ENCODE results near the gene SLC39A7.

The SLC39A7 gene

GRCh38 chr6:33178755-33179475 lies 21.8 kb upstream of the SLC39A7 start:
- Histone ChIP-seq H3K4me2 (ENCODE audit: insufficient read depth, low read length) (no peak overlapping the region), H4K20me1 (ENCODE audit: insufficient read depth, low read length) (no peaks in the 10 kb centered on the region), H3K4me3 (ENCODE audit: low read depth in 1 of 2, low read length in 2 of 2) (no peak overlapping the region), H3K9ac (ENCODE audit: low read depth, low read length) (no peak overlapping the region), H3K36me3 (ENCODE audit: insufficient read depth, low read length) (no peaks in the 10 kb centered on the region), H3K4me1 (ENCODE audit: insufficient read depth, low read length) (peaks cover 11% of the 10 kb centered on the region), H3K27me3 (ENCODE audit: insufficient read depth, low read length, poor library complexity) (no peaks in the 10 kb centered on the region), H3K27ac (ENCODE audit: low read length) (no peak overlapping the region), H3K9me3 (ENCODE audit: insufficient read depth, low read length, severe bottlenecking) (peaks cover 3% of the 10 kb centered on the region), H2AFZ (ENCODE audit: low read depth, low read length) (no peak overlapping the region), H3K79me2 (ENCODE audit: insufficient read depth, low read length) (no peaks in the 10 kb centered on the region)
- TF ChIP-seq EZH2 (IDR thresholded peaks at IDR 0.05; ENCODE audit: borderline replicate concordance, low read depth, low read length, severe bottlenecking) (no peak), CTCF (IDR thresholded peaks at IDR 0.05; ENCODE audit: borderline replicate concordance, extremely low read depth, low read length, poor library complexity, severe bottlenecking) (no peak)
- no peak for ATAC-seq (ENCODE audit: insufficient read depth, low read depth)
- DNase-seq = no peak

GRCh38 chr6:33181141-33181540 lies 19.5 kb upstream of the SLC39A7 start:
- no peak overlapping the region for H3K4me3 ChIP-seq (ENCODE audit: low read depth in 1 of 2, low read length in 2 of 2)
- H3K4me2 ChIP-seq (ENCODE audit: insufficient read depth, low read length) = no peak overlapping the region
- no peak overlapping the region for H3K27ac ChIP-seq (ENCODE audit: low read length)
- no peak overlapping the region for H3K9ac ChIP-seq (ENCODE audit: low read depth, low read length)
- peaks cover 3% of the 10 kb centered on the region for H3K9me3 ChIP-seq (ENCODE audit: insufficient read depth, low read length, severe bottlenecking)
- no peaks in the 10 kb centered on the region for H4K20me1 ChIP-seq (ENCODE audit: insufficient read depth, low read length)
- no peak for TF ChIP-seq EZH2 (IDR thresholded peaks at IDR 0.05; ENCODE audit: borderline replicate concordance, low read depth, low read length, severe bottlenecking)
- no peak for TF ChIP-seq CTCF (IDR thresholded peaks at IDR 0.05; ENCODE audit: borderline replicate concordance, extremely low read depth, low read length, poor library complexity, severe bottlenecking)
- no peak overlapping the region for H2AFZ ChIP-seq (ENCODE audit: low read depth, low read length)
- no peaks in the 10 kb centered on the region for H3K36me3 ChIP-seq (ENCODE audit: insufficient read depth, low read length)
- peaks cover 16% of the 10 kb centered on the region for H3K4me1 ChIP-seq (ENCODE audit: insufficient read depth, low read length)
- no peaks in the 10 kb centered on the region for H3K79me2 ChIP-seq (ENCODE audit: insufficient read depth, low read length)
- ATAC-seq (ENCODE audit: insufficient read depth, low read depth) (no peak), DNase-seq (no peak)
- H3K27me3 ChIP-seq (ENCODE audit: insufficient read depth, low read length, poor library complexity) = no peaks in the 10 kb centered on the region

GRCh38 chr6:33183071-33183683 lies 17.5 kb upstream of the SLC39A7 start:
- no peak for DNase-seq
- TF ChIP-seq CTCF (IDR thresholded peaks at IDR 0.05; ENCODE audit: borderline replicate concordance, extremely low read depth, low read length, poor library complexity, severe bottlenecking) = no peak
- TF ChIP-seq EZH2 (IDR thresholded peaks at IDR 0.05; ENCODE audit: borderline replicate concordance, low read depth, low read length, severe bottlenecking) = no peak
- Histone ChIP-seq H3K79me2 (ENCODE audit: insufficient read depth, low read length) (no peaks in the 10 kb centered on the region), H3K36me3 (ENCODE audit: insufficient read depth, low read length) (no peaks in the 10 kb centered on the region), H3K27ac (ENCODE audit: low read length) (peak overlapping the region; percentile 69), H3K4me1 (ENCODE audit: insufficient read depth, low read length) (peaks cover 16% of the 10 kb centered on the region), H2AFZ (ENCODE audit: low read depth, low read length) (peak overlapping the region; percentile 91), H3K4me3 (ENCODE audit: low read depth in 1 of 2, low read length in 2 of 2) (peak overlapping the region in 1 of 2 experiments; percentile 22; a peak in 1 of 4 replicates), H3K9ac (ENCODE audit: low read depth, low read length) (no peak overlapping the region), H3K4me2 (ENCODE audit: insufficient read depth, low read length) (0 out of 2 replicates have a peak overlapping the region, but pooled peaks have one; percentile 0), H3K9me3 (ENCODE audit: insufficient read depth, low read length, severe bottlenecking) (peaks cover 3% of the 10 kb centered on the region), H3K27me3 (ENCODE audit: insufficient read depth, low read length, poor library complexity) (no peaks in the 10 kb centered on the region), H4K20me1 (ENCODE audit: insufficient read depth, low read length) (no peaks in the 10 kb centered on the region)
- peak; percentile 40; the same call in 1 of the 3 replicates for ATAC-seq (ENCODE audit: insufficient read depth, low read depth)

All from DND-41 (cell line).